B cell (primary cell): ENCODE data around the gene ETS1. TPM values are rescaled to one million over a fixed set of nuclear protein-coding genes. Genes with fewer than 3 reads are reported as not detected.
A peak's percentile ranks its signal among the peaks of the same experiment; 100 is the strongest.

ENCODE experiments used
- ATAC-seq: fragments of 200-7000 bp; cut with Tn5 transposase; one replicate; pipeline ENCODE4 v1.10.0; 2021; ENCODE audit warnings: low read depth, mild to moderate bottlenecking, moderate number of reproducible peaks, moderate library complexity
- CTCF ChIA-PET: fragments of 350-600 bp; sonication (Branson Sonifier 250); formaldehyde crosslinking; loops from one replicate; lab custom pipeline; 2021; ENCODE audit warnings: antibody characterized with exemption, inconsistent platforms; lab: Charles Lee
- POLR2A ChIA-PET: fragments of 350-600 bp; sonication (Branson Sonifier 250); formaldehyde crosslinking; loops from one replicate; lab custom pipeline; 2021; ENCODE audit warnings: antibody characterized with exemption; lab: Charles Lee
- DNase-seq: peaks from one replicate; pipeline ENCODE4 v3.0.0; 2013
- H2AFZ ChIP-seq: 2 replicates; pipeline ENCODE4 v1.6.1; 2012; ENCODE audit warnings: mild to moderate bottlenecking, low read depth, low read length; ENCODE audit not compliant: insufficient read depth, poor library complexity, severe bottlenecking
- H3K27ac ChIP-seq, 2 donors: 1 replicate in 1 of 2; 2 replicates in 1 of 2; pipeline ENCODE4 v1.5.1; 2012 to 2013; ENCODE audit warnings: low read length in 2 of 2, mild to moderate bottlenecking in 2 of 2, moderate library complexity in 1 of 2
- H3K27me3 ChIP-seq, 4 experiments: fragments of 200-600 bp in 1 of 4; sonication (generic) in 1 of 4; replicated peaks in 1 of 4; 1 replicate in 2 of 4; 2 replicates in 2 of 4; pipeline versions ENCODE4 v1.6.1 to v1.7.0; 2013 to 2016; ENCODE audit warnings: low read length in 3 of 4, mild to moderate bottlenecking in 2 of 4, mixed read lengths in 1 of 4, moderate library complexity in 1 of 4; ENCODE audit not compliant: insufficient read depth in 4 of 4, control insufficient read depth in 3 of 4; ENCODE audit errors: control extremely low read depth in 1 of 4
- H3K36me3 ChIP-seq, 2 experiments: replicated peaks in 1 of 2; 1 replicate in 1 of 2; 2 replicates in 1 of 2; pipeline versions ENCODE4 v1.6.1 to v1.7.1; 2013; ENCODE audit warnings: low read length in 1 of 2; ENCODE audit not compliant: insufficient read depth in 2 of 2, control insufficient read depth in 1 of 2; ENCODE audit errors: control extremely low read depth in 1 of 2, extremely low read depth in 1 of 2
- H3K4me1 ChIP-seq, 2 donors: fragments of 200-600 bp in 1 of 2; sonication (generic) in 1 of 2; 1 replicate in 1 of 2; 2 replicates in 1 of 2; pipeline versions ENCODE4 v1.5.1 to v1.6.1; 2013 to 2017; ENCODE audit warnings: low read length in 2 of 2; ENCODE audit not compliant: control insufficient read depth in 2 of 2, insufficient read depth in 2 of 2
- H3K4me2 ChIP-seq: replicated peaks from 2 replicates; pipeline ENCODE3; 2012; ENCODE audit warnings: mild to moderate bottlenecking, low read depth, low read length; ENCODE audit not compliant: poor library complexity, severe bottlenecking
- H3K4me3 ChIP-seq, 5 experiments: fragments of 200-600 bp in 1 of 5; sonication (generic) in 1 of 5; 1 replicate in 3 of 5; 2 replicates in 2 of 5; pipeline versions ENCODE4 v1.5.1 to v1.7.0; 2011 to 2016; ENCODE audit warnings: low read length in 4 of 5, mild to moderate bottlenecking in 4 of 5, low read depth in 2 of 5, control low read depth in 1 of 5, moderate library complexity in 1 of 5; ENCODE audit not compliant: insufficient read depth in 1 of 5; ENCODE audit errors: control extremely low read depth in 1 of 5, extremely low read depth in 1 of 5
- H3K79me2 ChIP-seq: fragments of 200-600 bp; sonication (generic); one replicate; pipeline ENCODE4 v1.6.0; 2016; ENCODE audit warnings: low read length; ENCODE audit not compliant: control insufficient read depth, insufficient read depth
- H3K9ac ChIP-seq: fragments of 200-600 bp; sonication (generic); 2 replicates; pipeline ENCODE4 v1.6.1; 2017; ENCODE audit warnings: mild to moderate bottlenecking, low read length, moderate library complexity
- H3K9me3 ChIP-seq, 3 donors: one replicate each; pipeline versions ENCODE4 v1.6.1 to v1.7.1; 2013; ENCODE audit warnings: low read length in 2 of 3; ENCODE audit not compliant: control insufficient read depth in 2 of 3, insufficient read depth in 1 of 3; ENCODE audit errors: control extremely low read depth in 1 of 3
- H4K20me1 ChIP-seq: 2 replicates; pipeline ENCODE4 v1.6.0; 2012; ENCODE audit warnings: mild to moderate bottlenecking, low read length; ENCODE audit not compliant: insufficient read depth, control insufficient read depth, poor library complexity, severe bottlenecking
- H3K27ac Mint-ChIP-seq: one replicate; pipeline ENCODE4 v1.8.0; 2021; ENCODE audit warnings: mixed read lengths
- H3K27me3 Mint-ChIP-seq: one replicate; pipeline ENCODE4 v1.8.0; 2021; ENCODE audit warnings: mixed read lengths
- H3K4me1 Mint-ChIP-seq: one replicate; pipeline ENCODE4 v1.8.0; 2021; ENCODE audit warnings: mixed read lengths
- H3K4me3 Mint-ChIP-seq: one replicate; pipeline ENCODE4 v1.8.0; 2021; ENCODE audit warnings: mixed read lengths
- H3K9me3 Mint-ChIP-seq: one replicate; pipeline ENCODE4 v1.8.0; 2022; ENCODE audit warnings: mixed read lengths; ENCODE audit not compliant: insufficient read depth
- EZH2 ChIP-seq: IDR thresholded peaks from 2 replicates; pipeline ENCODE4 v1.6.1; 2012; ENCODE audit warnings: borderline replicate concordance, low read depth, mild to moderate bottlenecking, moderate library complexity, low read length; ENCODE audit not compliant: insufficient read depth, poor library complexity, severe bottlenecking
- WGBS: methylation state at CpG from one replicate; pipeline ENCODE4 v1.1.5; 2013; ENCODE audit warnings: missing lambda C conversion rate; ENCODE audit not compliant: insufficient coverage; 5-methylcytosine and 5-hydroxymethylcytosine counted together
- intact Hi-C: fragments of 100-400 bp; cut with micrococcal nuclease; formaldehyde crosslinking; loops from one replicate; pipeline ENCODE4 v1.10.0; 2022
- polyA plus RNA-seq: library from polyadenylated mRNA; depleted of rRNA; stranded (reverse); fragments of >200 nt; gene quantifications from 2 replicates; pipeline ENCODE4 v1.2.3, GENCODE V29; 2012
- total RNA-seq, 2 donors: library from RNA; stranded (reverse); fragments of 120-200 nt in 1 of 2; gene quantifications; 1 replicate in 1 of 2; 2 replicates in 1 of 2; pipeline versions ENCODE4 v1.2.3 to v1.2.4, GENCODE V29; 2013 to 2022
- TF ChIP-seq, protein P1 (sequence below): fragments of 200-600 bp; IDR thresholded peaks from one replicate; pipeline ENCODE4 v1.8.0; 2022; ENCODE audit warnings: antibody characterized with exemption, mild to moderate bottlenecking

Gene ETS1
- total and polyA plus RNA-seq, 2 donors (not counting 1 experiment from before 2014, with no cell fraction given) = 115 to 271 TPM

DNA sequence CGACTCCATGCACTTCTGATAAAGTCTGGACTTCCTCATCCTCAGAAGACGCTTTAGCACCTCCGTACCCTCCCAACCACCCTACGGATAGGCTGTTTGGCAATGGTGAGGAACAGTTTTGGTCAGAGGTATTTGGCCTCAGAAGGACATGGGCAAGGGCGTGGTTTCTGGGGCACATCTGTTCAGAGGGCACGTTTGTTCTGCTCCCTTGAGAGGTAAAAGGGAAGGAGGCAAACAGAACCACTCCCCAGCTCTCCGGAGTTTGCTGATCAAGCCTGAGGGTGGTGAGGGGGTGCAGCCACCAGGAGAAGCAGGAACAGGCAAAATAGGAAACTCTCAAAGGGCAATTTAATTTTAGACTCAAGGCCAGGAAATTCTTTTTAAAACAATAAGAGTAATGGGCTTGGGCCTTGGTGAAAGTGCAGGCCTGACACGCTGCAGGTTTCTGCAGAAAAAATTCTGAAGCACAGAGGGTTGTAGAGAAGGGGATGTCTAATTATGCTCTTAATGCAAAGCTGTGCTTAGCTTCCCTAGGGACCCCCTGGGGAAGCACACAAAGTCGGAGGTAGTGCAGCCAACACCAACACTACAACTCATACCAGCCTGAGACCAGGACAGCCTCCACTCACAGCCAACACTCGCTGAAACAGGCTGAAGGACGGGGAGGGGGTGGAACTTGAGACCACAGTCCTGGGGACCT lies 23.3 kb downstream of the ETS1 start:
- Mint-ChIP-seq H3K27ac (peak overlapping the region; percentile 91), H3K27me3 (no peaks in the 10 kb centered on the region), H3K9me3 (no peaks in the 10 kb centered on the region), H3K4me3 (peak overlapping the region; percentile 78), H3K4me1 (peaks cover 74% of the 10 kb centered on the region)
- Histone ChIP-seq H3K4me3 (peak overlapping the region in 4 of 5 experiments; percentile 2 to 41 (median 22)), H3K9ac (peak overlapping the region; percentile 29), H3K27ac (peak overlapping the region; percentile 61 to 74), H3K4me1 (peaks cover 61 to 63% of the 10 kb centered on the region in 2 donors), H3K36me3 (no peaks in the 10 kb centered on the region), H3K79me2 (peaks cover 15% of the 10 kb centered on the region), H3K4me2 (peak overlapping the region; percentile 66), H3K9me3 (no peaks in the 10 kb centered on the region), H4K20me1 (no peaks in the 10 kb centered on the region), H2AFZ (peak overlapping the region; percentile 62), H3K27me3 (no peaks in the 10 kb centered on the region)
- peak; percentile 69 for DNase-seq
- ATAC-seq = peak; percentile 92
- CTCF ChIA-PET = interaction anchor here (0.6 to 2.9 kb wide), 14 partner anchors 9 to 92 kb away, joined by 3 to 19 read pairs (median 4); no protein-coding TSS in a partner anchor
- 0% methylated on average over 2 of the region's 11 CpGs for WGBS
- intact Hi-C loops = loop anchor here (1.0 to 2.0 kb wide), 4 partner anchors 11 to 47 kb away; no protein-coding TSS in a partner anchor
- POLR2A ChIA-PET = interaction anchor here (0.5 to 2.1 kb wide), 11 partner anchors 11 to 245 kb away, joined by 3 to 15 read pairs (median 5); no protein-coding TSS in a partner anchor
- no peak for TF ChIP-seq EZH2
- TF ChIP-seq, protein P1, sequence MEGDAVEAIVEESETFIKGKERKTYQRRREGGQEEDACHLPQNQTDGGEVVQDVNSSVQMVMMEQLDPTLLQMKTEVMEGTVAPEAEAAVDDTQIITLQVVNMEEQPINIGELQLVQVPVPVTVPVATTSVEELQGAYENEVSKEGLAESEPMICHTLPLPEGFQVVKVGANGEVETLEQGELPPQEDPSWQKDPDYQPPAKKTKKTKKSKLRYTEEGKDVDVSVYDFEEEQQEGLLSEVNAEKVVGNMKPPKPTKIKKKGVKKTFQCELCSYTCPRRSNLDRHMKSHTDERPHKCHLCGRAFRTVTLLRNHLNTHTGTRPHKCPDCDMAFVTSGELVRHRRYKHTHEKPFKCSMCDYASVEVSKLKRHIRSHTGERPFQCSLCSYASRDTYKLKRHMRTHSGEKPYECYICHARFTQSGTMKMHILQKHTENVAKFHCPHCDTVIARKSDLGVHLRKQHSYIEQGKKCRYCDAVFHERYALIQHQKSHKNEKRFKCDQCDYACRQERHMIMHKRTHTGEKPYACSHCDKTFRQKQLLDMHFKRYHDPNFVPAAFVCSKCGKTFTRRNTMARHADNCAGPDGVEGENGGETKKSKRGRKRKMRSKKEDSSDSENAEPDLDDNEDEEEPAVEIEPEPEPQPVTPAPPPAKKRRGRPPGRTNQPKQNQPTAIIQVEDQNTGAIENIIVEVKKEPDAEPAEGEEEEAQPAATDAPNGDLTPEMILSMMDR = no peak

DNA sequence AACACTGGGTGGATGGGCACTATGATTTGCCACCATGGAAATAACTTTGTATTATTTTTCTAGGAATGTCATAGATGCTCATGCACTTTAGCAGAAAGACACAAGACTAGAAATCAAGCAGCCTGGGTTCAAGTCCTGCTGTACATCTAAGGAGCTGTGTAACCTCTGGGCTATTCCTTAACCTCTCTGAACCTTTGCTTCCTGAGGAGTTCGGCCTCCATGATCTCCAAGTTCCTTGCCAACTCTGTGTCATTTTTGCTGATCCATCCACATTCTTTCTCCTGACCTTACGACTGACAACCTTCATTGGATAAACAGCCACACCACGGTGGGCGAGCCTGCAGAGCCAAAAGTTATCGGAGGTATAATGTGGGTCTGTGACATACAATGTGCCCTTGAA lies 24.1 kb downstream of the ETS1 start:
- Histone ChIP-seq H3K4me2 (peak overlapping the region; percentile 66), H4K20me1 (no peaks in the 10 kb centered on the region), H2AFZ (peak overlapping the region; percentile 62), H3K4me3 (no peak overlapping the region), H3K9me3 (no peaks in the 10 kb centered on the region), H3K4me1 (peaks cover 53 to 55% of the 10 kb centered on the region in 2 donors), H3K79me2 (peaks cover 15% of the 10 kb centered on the region), H3K36me3 (no peaks in the 10 kb centered on the region), H3K27me3 (no peaks in the 10 kb centered on the region), H3K9ac (no peak overlapping the region), H3K27ac (peak overlapping the region; percentile 61 to 74)
- no peak for ATAC-seq
- 100% methylated on average over 1 of the region's 5 CpGs for WGBS
- H3K27me3 Mint-ChIP-seq = no peaks in the 10 kb centered on the region
- H3K27ac Mint-ChIP-seq = peak overlapping the region; percentile 91
- TF ChIP-seq, protein P1 = no peak
- ChIA-PET POLR2A (interaction anchor here (0.6 to 2.1 kb wide), 7 partner anchors 10 to 92 kb away, joined by 3 to 15 read pairs (median 7); no protein-coding TSS in a partner anchor), CTCF (interaction anchor here (1.2 to 2.0 kb wide), 6 partner anchors 8 to 62 kb away, joined by 3 to 10 read pairs (median 6); no protein-coding TSS in a partner anchor)
- peak overlapping the region; percentile 78 for H3K4me3 Mint-ChIP-seq
- no peak for DNase-seq
- H3K4me1 Mint-ChIP-seq = peaks cover 70% of the 10 kb centered on the region
- intact Hi-C loops = no loop called here
- no peaks in the 10 kb centered on the region for H3K9me3 Mint-ChIP-seq
